Measurements from ENCODE around the gene LGALSL. TPM values are rescaled to one million over a fixed set of nuclear protein-coding genes. Genes with fewer than 3 reads are reported as not detected.

Gene LGALSL
- total RNA-seq, 2 donors from 2014 or later = 12.8 to 36.7 TPM

DNA sequence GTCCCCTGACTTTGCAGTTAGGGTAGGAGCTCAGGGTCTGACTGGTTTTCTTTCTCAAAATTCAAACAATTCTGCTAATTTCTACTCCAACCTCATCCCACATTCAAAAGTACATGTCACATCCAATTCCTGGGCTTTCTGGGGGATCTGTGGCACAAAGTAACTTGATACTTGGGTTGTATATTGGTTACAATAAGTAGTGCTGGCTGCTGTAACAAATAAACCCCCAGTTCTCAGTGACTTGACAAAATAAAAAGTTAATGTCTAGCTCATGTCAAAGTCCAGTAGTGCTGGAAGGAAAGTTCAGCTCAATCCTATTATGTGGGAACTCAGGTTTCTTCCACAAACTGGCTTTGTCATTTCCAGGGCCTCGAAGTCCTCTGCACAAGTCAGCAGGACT, 23.1 kb downstream of the LGALSL start:
- DNase-seq (ENCODE audit: low spot score) = no peak
- Histone ChIP-seq H3K4me3 (no peak overlapping the region), H3K4me1 (replicated peaks) (no peaks in the 10 kb centered on the region), H3K36me3 (no peaks in the 10 kb centered on the region), H3K9me3 (no peaks in the 10 kb centered on the region), H3K27me3 (replicated peaks; ENCODE audit: insufficient read depth) (no peaks in the 10 kb centered on the region), H3K27ac (no peak overlapping the region)
- intact Hi-C loops (cut with DNase I) = no loop called here
- TF ChIP-seq CTCF (IDR thresholded peaks at IDR 0.05) (no peak), POLR2AphosphoS5 (IDR thresholded peaks at IDR 0.05) (no peak), POLR2A (IDR thresholded peaks at IDR 0.05) (no peak)
- WGBS = 93% methylated on average over 1 of the region's 1 CpG

DNA sequence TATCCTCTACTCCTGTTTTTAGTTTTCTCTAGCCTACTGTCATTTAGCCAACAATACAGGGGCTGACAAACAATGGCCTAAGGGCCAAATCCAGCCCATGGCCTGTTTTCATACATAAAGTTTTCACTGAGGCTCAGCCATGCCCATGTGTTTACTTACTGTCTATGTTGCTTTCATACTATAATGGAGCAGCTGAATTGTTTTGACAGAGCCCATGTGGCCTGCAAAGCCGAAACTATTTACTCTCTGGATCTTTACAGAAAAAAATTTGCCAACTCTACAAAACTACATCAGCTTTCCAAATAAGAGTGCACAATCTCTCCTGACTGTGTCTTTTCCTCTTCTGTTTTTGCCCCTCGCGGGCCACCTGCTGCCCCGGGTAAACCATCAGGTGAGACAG, 24.0 kb downstream of the LGALSL start:
- no peak for TF ChIP-seq CTCF (IDR thresholded peaks at IDR 0.05)
- peak; percentile 30 for TF ChIP-seq POLR2AphosphoS5 (IDR thresholded peaks at IDR 0.05)
- 55% methylated on average over 4 of the region's 4 CpGs for WGBS
- Histone ChIP-seq H3K4me1 (replicated peaks) (no peaks in the 10 kb centered on the region), H3K27ac (peak overlapping the region in 1 of 2 donors; percentile 15), H3K4me3 (no peak overlapping the region), H3K27me3 (replicated peaks; ENCODE audit: insufficient read depth) (no peaks in the 10 kb centered on the region), H3K9me3 (no peaks in the 10 kb centered on the region), H3K36me3 (no peaks in the 10 kb centered on the region)
- no peak for DNase-seq (ENCODE audit: low spot score)
- intact Hi-C loops (cut with DNase I) = no loop called here

GRCh38 chr2:64478502-64479230, 24.7 kb downstream of the LGALSL start:
- DNase-seq (ENCODE audit: low spot score) = no peak
- Histone ChIP-seq H3K27me3 (replicated peaks; ENCODE audit: insufficient read depth) (no peaks in the 10 kb centered on the region), H3K36me3 (no peaks in the 10 kb centered on the region), H3K4me1 (replicated peaks) (no peaks in the 10 kb centered on the region), H3K9me3 (no peaks in the 10 kb centered on the region), H3K4me3 (no peak overlapping the region), H3K27ac (no peak overlapping the region)
- WGBS = 84% methylated on average over 3 of the region's 3 CpGs
- intact Hi-C loops (cut with DNase I) = no loop called here
- TF ChIP-seq CTCF (IDR thresholded peaks at IDR 0.05) (no peak), POLR2A (IDR thresholded peaks at IDR 0.05) (no peak), POLR2AphosphoS5 (IDR thresholded peaks at IDR 0.05) (no peak)

DNA sequence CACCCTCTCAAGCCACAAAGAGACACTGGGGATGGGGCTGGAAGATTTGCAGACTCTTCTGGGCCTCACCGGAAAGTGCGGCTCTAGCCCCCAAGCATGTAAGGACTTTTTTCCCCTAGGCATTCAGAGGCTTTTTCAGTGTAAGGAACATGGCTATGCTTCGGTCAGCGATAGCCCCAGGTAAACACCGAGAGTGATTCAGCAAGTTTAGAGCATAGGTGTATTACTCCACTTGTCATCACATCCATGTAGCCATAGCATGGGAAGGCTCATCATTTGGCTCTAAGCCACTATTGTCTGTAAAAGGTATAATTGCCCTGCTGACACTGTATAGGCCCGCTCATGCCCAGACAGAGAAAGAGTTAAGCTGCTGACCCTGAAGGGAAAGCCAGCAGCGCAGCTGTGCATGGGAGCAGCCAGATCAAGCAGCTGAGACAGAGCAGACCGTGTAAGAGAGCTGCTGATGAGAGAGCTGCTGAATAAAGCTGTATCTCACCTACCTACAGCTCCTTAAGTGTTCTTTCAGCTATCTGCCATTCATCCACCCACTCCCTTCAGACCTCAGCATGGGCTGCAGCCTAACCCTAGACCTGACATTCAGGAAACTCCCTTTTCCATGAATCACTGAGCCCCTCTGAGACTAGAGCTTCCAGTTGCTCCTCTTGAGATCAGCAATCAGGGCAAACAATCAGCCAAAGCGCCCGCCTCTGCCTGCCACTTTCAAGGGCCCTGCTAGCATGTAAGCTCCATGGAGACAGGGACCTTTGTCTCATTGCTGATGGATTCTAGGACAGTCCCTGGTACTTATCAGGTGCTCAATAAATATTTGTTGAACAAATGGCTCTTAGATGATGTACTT, 25.5 kb downstream of the LGALSL start:
- TF ChIP-seq POLR2A (IDR thresholded peaks at IDR 0.05) = no peak
- TF ChIP-seq POLR2AphosphoS5 (IDR thresholded peaks at IDR 0.05) = no peak
- no peak for TF ChIP-seq CTCF (IDR thresholded peaks at IDR 0.05)
- intact Hi-C loops (cut with DNase I) = no loop called here
- no peak overlapping the region for H3K4me3 ChIP-seq
- no peaks in the 10 kb centered on the region for H3K36me3 ChIP-seq
- H3K4me1 ChIP-seq (replicated peaks) = no peaks in the 10 kb centered on the region
- 90% methylated on average over 10 of the region's 10 CpGs for WGBS
- H3K27me3 ChIP-seq (replicated peaks; ENCODE audit: insufficient read depth) = no peaks in the 10 kb centered on the region
- no peaks in the 10 kb centered on the region for H3K9me3 ChIP-seq
- H3K27ac ChIP-seq = no peak overlapping the region
- no peak for DNase-seq (ENCODE audit: low spot score)
